Activated naive CD4-positive, alpha-beta T cell treated with Interleukin-2 at 50 U/mL for 16 hours (primary cell): ENCODE measurements around the gene DAD1.

Experiments used
- DNase-seq: peaks from one replicate; pipeline ENCODE4 v3.0.0-alpha.2; 2020

The DAD1 gene

GRCh38 chr14:22533739-22534359, 55.2 kb downstream of the DAD1 start:
- no peak for DNase-seq

GRCh38 chr14:22533057-22533704, 55.8 kb downstream of the DAD1 start:
- DNase-seq = no peak

- DNase-seq = no peak
Observed at GRCh38 chr14:22532345-22533056, 56.5 kb downstream of the DAD1 start.

GRCh38 chr14:22531451-22532344, 57.3 kb downstream of the DAD1 start:
- no peak for DNase-seq

GRCh38 chr14:22530127-22530526, 58.9 kb downstream of the DAD1 start:
- DNase-seq = no peak

GRCh38 chr14:22526744-22527143, 62.3 kb downstream of the DAD1 start:
- DNase-seq = no peak

GRCh38 chr14:22526218-22526617, 62.8 kb downstream of the DAD1 start:
- no peak for DNase-seq

GRCh38 chr14:22524784-22525161, 64.3 kb downstream of the DAD1 start:
- DNase-seq = no peak

- DNase-seq = no peak
Observed at GRCh38 chr14:22524115-22524783, 64.8 kb downstream of the DAD1 start.

- no peak for DNase-seq
Observed at GRCh38 chr14:22523283-22523682, 65.7 kb downstream of the DAD1 start.

GRCh38 chr14:22522466-22522957, 66.5 kb downstream of the DAD1 start:
- DNase-seq = no peak

GRCh38 chr14:22521449-22522239, 67.4 kb downstream of the DAD1 start:
- DNase-seq = no peak

GRCh38 chr14:22520796-22521195, 68.2 kb downstream of the DAD1 start:
- no peak for DNase-seq

- no peak for DNase-seq
Observed at GRCh38 chr14:22519877-22520685, 68.9 kb downstream of the DAD1 start.

GRCh38 chr14:22518073-22518472, 71.0 kb downstream of the DAD1 start:
- no peak for DNase-seq

GRCh38 chr14:22517117-22517720, 71.8 kb downstream of the DAD1 start:
- no peak for DNase-seq

GRCh38 chr14:22515929-22516328, 73.1 kb downstream of the DAD1 start:
- DNase-seq = no peak
